ENCODE data around the gene ODAD2. TPM values are rescaled to one million over a fixed set of nuclear protein-coding genes. Genes with fewer than 3 reads are reported as not detected.

ODAD2 gene
- total RNA-seq, 1 experiment from 2014 or later = not detected

- 0 out of 2 replicates have a peak, but pooled peaks cover 9% of the 10 kb centered on the region for H3K27me3 ChIP-seq (ENCODE audit: insufficient read depth, low read depth)
- H3K9me2 ChIP-seq (ENCODE audit: insufficient read depth) = no peaks in the 10 kb centered on the region
- H3F3A ChIP-seq (ENCODE audit: insufficient read depth, low read depth) = no peaks in the 10 kb centered on the region
- no TSS peak for BruUV-seq (replicated peaks)
- TF ChIP-seq EZH2 (IDR thresholded peaks at IDR 0.05; ENCODE audit: low read depth) (no peak), CTCF (conservative IDR thresholded peaks at IDR 0.05) (no peak)
- DNase-seq = no peak
- CTCF ChIA-PET = no interaction called here
- H3K4me3 ChIP-seq = no peak overlapping the region
- H3K4me2 ChIP-seq = no peak overlapping the region
- POLR2A ChIA-PET (ENCODE audit: unreplicated experiment) = no interaction called here
- H3K79me2 ChIP-seq (ENCODE audit: low read depth) = no peaks in the 10 kb centered on the region
- no peaks in the 10 kb centered on the region for H3K9me3 ChIP-seq (ENCODE audit: insufficient read depth, low read depth)
- H2AFZ ChIP-seq = no peak overlapping the region
- H3K27ac ChIP-seq = no peak overlapping the region
- H4K20me1 ChIP-seq (ENCODE audit: insufficient read depth) = no peaks in the 10 kb centered on the region
- intact Hi-C loops (cut with micrococcal nuclease; ENCODE audit: unreplicated experiment) = no loop called here
- H3K36me3 ChIP-seq (ENCODE audit: low read depth) = no peaks in the 10 kb centered on the region
- H3K4me1 ChIP-seq (replicated peaks; ENCODE audit: insufficient read depth) = no peaks in the 10 kb centered on the region
Observed at GRCh38 chr10:27805180-27805579, 193.7 kb downstream of the ODAD2 start.

- H3K4me3 ChIP-seq = no peak overlapping the region
- H3K27ac ChIP-seq = no peak overlapping the region
- TF ChIP-seq CTCF (conservative IDR thresholded peaks at IDR 0.05) (no peak), EZH2 (IDR thresholded peaks at IDR 0.05; ENCODE audit: low read depth) (no peak)
- no peak overlapping the region for H3K4me2 ChIP-seq
- H3K27me3 ChIP-seq (ENCODE audit: insufficient read depth, low read depth) = 0 out of 2 replicates have a peak, but pooled peaks cover 9% of the 10 kb centered on the region
- no peaks in the 10 kb centered on the region for H3K4me1 ChIP-seq (replicated peaks; ENCODE audit: insufficient read depth)
- intact Hi-C loops (cut with micrococcal nuclease; ENCODE audit: unreplicated experiment) = no loop called here
- ChIA-PET POLR2A (ENCODE audit: unreplicated experiment) (no interaction called here), CTCF (interaction anchor here (0.6 kb wide), 1 partner anchor 60 kb away, joined by 6 read pairs; no protein-coding TSS in a partner anchor)
- no peaks in the 10 kb centered on the region for H3F3A ChIP-seq (ENCODE audit: insufficient read depth, low read depth)
- no peaks in the 10 kb centered on the region for H3K9me3 ChIP-seq (ENCODE audit: insufficient read depth, low read depth)
- no peak overlapping the region for H2AFZ ChIP-seq
- no peak for DNase-seq
- H3K79me2 ChIP-seq (ENCODE audit: low read depth) = no peaks in the 10 kb centered on the region
- H3K36me3 ChIP-seq (ENCODE audit: low read depth) = no peaks in the 10 kb centered on the region
- BruUV-seq (replicated peaks) = no TSS peak
- no peaks in the 10 kb centered on the region for H3K9me2 ChIP-seq (ENCODE audit: insufficient read depth)
- no peaks in the 10 kb centered on the region for H4K20me1 ChIP-seq (ENCODE audit: insufficient read depth)
Observed at GRCh38 chr10:27804136-27804535, 194.7 kb downstream of the ODAD2 start.

- Histone ChIP-seq H3K4me3 (no peak overlapping the region), H3F3A (ENCODE audit: insufficient read depth, low read depth) (no peaks in the 10 kb centered on the region), H3K36me3 (ENCODE audit: low read depth) (no peaks in the 10 kb centered on the region), H3K27me3 (ENCODE audit: insufficient read depth, low read depth) (0 out of 2 replicates have a peak, but pooled peaks cover 9% of the 10 kb centered on the region), H4K20me1 (ENCODE audit: insufficient read depth) (no peaks in the 10 kb centered on the region), H3K9me2 (ENCODE audit: insufficient read depth) (no peaks in the 10 kb centered on the region), H3K4me1 (replicated peaks; ENCODE audit: insufficient read depth) (no peaks in the 10 kb centered on the region), H3K79me2 (ENCODE audit: low read depth) (no peaks in the 10 kb centered on the region), H3K27ac (no peak overlapping the region), H3K9me3 (ENCODE audit: insufficient read depth, low read depth) (no peaks in the 10 kb centered on the region), H3K4me2 (no peak overlapping the region), H2AFZ (no peak overlapping the region)
- TF ChIP-seq EZH2 (IDR thresholded peaks at IDR 0.05; ENCODE audit: low read depth) (no peak), CTCF (conservative IDR thresholded peaks at IDR 0.05) (no peak)
- CTCF ChIA-PET = no interaction called here
- no peak for DNase-seq
- POLR2A ChIA-PET (ENCODE audit: unreplicated experiment) = no interaction called here
- intact Hi-C loops (cut with micrococcal nuclease; ENCODE audit: unreplicated experiment) = no loop called here
- no TSS peak for BruUV-seq (replicated peaks)
Observed at GRCh38 chr10:27801171-27801785, 197.6 kb downstream of the ODAD2 start.
